Fibroblast of peridontal ligament (primary cell): ENCODE results near the gene LDB3.
A peak's percentile ranks its signal among the peaks of the same experiment; 100 is the strongest.
"Not testable (repeated sequence)": the region's sequence is repeated elsewhere in the genome, so short reads cannot be mapped to it uniquely, and the experiment has no call there.

Experiments
- DNase-seq: peaks from one replicate; pipeline ENCODE4 v3.0.0-alpha.2; 2010; ENCODE audit errors: extremely low read depth

LDB3 gene, protein sequence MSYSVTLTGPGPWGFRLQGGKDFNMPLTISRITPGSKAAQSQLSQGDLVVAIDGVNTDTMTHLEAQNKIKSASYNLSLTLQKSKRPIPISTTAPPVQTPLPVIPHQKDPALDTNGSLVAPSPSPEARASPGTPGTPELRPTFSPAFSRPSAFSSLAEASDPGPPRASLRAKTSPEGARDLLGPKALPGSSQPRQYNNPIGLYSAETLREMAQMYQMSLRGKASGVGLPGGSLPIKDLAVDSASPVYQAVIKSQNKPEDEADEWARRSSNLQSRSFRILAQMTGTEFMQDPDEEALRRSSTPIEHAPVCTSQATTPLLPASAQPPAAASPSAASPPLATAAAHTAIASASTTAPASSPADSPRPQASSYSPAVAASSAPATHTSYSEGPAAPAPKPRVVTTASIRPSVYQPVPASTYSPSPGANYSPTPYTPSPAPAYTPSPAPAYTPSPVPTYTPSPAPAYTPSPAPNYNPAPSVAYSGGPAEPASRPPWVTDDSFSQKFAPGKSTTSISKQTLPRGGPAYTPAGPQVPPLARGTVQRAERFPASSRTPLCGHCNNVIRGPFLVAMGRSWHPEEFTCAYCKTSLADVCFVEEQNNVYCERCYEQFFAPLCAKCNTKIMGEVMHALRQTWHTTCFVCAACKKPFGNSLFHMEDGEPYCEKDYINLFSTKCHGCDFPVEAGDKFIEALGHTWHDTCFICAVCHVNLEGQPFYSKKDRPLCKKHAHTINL

DNA sequence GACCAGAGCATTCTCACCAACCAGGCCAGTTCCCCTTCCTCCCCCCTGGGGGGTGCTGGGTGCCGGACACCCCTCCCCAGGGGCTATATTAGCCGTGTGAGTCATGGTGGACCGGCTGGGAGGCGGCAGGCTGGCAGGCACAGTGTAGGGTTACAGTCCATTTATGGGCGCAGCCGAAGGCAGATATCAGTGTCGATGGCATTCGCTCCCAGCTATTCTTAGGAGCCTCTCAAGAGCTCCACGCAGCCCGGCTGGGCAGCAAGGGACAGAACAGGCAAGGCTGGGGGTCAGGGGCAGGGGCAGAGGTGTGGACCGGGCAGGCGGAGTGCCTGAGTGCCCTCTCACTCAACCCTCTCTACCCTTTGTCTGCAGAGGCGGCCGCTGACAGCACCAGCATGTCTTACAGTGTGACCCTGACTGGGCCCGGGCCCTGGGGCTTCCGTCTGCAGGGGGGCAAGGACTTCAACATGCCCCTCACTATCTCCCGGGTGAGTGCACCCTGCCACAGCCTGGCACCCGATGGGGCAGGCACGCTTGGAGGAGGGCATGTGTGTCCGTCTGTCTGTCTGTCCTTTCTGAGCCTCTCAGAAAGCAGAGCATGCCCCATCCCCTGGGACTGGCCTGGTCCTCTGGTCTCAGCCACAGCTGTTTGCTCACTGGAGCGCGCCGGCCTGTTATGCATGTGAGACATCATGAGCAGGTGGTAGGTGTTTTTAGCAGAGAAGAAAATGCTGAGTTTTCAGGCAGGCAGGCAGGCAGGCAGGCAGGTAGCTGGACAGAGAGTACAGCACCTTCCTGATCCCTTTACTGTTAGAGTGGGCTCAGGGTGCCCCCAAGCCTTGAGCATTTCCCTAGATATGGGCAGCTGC is at the start of gene LDB3:
Gene LDB3, plus strand, starts transcription at position 215 of the 869 bp plus-strand sequence. Its CDS starts 181 bp downstream, at position 396.
- peak; percentile 47 for DNase-seq

DNA sequence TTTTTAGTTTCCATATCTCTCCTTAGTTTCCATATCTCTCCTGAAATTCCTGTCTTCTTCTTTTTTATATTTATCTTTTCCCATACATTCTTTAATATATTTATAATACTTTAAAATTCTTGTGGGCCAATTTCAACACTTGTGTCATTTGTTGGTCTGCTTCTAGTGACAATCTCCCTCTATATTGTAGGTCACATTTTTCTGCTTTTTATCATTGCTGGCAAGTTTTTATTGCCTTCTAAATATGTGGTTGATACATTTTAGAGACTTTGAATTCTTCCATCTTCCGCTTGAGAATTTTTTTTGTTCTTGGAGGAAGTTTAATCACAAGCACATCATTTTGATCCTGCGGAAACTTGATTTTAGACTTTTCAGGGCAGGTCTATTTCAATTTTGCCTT is 40.0 kb upstream of the LDB3 start:
- no peak for DNase-seq

DNA sequence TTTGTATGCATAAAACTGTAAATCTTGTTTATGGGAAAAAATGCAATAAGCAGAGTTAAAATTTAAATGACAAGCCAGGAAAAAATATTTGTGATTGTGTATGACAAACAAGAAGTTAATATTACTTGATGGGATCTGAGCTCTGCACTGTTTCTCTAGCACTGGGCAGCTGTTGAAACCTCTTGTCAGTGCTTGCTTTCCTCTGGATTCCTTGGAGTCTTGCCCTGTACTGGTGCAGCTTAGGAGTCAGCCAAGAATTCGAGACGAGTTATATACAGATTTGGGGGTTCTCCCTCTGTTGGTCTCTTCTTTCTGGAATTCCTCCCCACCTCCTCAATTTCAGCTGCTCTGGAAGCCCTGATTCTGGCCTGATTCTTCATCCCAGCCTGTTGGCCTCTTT is 38.2 kb upstream of the LDB3 start:
- DNase-seq: peak; percentile 49

DNA sequence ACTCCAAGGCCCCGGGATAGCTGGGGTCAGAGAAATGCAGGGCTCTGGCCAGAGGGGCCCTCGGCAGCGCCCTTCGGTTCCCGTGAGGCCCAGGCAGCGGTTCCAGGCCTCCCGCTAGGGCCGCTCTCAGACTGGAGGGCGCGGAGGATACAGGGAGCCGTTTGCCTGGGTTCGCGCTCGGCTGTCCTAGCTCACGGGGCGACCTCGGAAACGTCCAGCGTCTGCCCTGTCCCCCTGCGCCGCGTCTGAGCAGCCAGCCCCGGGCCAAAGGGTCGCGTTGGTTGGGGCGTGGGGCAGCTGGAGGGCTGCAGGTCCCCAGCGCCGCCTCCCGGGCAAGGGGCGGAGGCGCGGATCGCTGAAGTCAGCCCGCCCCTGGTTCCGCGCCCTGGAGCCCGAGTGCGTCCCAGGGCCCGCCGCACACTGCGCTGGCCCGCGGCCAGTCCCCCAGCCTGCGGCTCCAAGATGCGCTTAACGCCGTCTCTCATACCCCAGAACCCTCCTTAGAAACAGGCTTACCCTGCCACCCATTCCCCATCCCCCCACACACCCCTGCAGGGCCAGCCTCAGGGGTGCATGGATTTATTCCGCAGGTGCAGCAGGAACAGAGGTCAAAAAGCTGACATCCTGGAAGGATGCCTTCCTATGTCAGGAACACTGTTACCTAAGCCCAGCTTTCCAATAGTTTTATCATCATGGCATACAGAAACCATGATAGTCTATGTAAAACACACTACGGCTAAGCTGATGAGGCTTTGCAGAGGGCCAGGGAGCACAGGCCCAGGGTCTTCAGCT is 36.1 kb upstream of the LDB3 start:
- no peak for DNase-seq

DNA sequence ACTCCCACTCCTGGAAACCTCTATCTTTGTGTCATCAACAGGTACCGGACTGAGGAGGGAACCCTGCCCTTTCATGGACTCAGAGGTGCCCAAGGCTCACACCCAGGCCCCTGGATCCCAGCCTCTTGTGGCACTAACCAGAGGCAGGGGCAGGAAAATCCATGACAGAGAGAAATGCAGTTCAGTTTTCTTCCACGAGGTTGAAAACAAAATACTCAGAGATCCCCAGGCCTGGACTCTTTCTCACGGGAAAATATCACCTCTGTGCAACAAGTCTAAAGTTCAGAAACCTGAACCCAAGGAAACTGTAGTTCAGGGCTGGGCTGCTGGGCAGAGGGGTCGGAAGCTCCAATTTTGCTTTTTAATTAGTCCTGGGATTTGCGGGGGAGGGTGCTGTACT is 35.4 kb upstream of the LDB3 start:
- no peak for DNase-seq

DNA sequence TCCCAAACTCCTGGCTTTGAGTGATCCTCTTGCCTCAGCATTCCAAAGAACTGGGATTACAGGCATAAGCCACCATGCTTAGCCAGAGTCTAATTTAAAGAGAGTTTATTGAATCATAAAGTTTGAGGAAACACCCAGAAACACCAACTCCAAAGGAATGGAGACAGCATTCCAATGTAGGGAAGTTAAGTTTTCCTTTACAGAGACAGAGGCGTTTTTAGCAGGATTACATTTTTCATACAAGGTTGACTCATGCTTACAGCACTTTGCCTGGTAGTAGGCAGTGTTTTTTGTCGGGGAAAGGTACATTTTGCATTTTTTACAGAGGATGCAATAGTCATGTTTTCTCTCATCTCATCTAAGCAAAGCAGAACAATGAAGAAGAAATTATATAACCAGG is 32.9 kb upstream of the LDB3 start:
- peak; percentile 89 for DNase-seq

DNA sequence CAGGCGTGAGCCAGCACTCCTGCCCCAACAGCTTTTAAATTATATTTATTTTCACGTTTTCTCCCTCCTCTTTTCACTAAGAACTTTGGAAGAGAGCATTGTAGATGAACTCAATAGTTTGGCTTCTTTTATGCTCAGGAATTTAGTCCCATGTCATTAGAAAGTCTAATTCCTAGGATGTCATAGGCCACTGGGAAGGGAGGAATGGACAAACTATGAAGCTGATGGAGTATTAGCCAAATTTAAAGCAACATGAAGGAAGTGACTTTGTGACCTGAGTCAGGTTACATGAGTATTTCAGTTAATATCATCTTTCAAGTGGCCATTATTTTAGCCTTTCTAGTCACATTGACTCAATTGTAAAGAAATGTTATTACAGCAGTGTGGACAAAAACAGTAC is 32.0 kb upstream of the LDB3 start:
- no peak for DNase-seq

DNA sequence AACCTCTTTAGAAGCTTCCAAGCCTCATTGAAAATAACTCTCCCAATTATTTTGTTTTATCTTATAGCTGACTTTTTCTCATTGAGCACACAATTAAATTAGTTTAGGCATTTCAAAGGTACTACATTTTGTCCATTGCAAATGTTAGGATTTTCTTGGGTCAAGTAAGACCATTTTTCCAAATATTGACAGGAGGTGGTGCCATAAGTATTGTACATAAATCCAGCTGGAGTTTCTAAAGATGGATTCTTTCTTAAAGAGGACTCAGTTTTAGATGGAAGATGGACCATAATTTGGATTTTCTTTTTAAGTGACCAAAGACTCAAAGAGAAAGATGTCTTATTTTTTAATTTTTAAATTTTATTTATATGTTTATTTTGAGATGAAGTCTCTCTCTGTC is 26.3 kb upstream of the LDB3 start:
- peak; percentile 51 for DNase-seq

DNA sequence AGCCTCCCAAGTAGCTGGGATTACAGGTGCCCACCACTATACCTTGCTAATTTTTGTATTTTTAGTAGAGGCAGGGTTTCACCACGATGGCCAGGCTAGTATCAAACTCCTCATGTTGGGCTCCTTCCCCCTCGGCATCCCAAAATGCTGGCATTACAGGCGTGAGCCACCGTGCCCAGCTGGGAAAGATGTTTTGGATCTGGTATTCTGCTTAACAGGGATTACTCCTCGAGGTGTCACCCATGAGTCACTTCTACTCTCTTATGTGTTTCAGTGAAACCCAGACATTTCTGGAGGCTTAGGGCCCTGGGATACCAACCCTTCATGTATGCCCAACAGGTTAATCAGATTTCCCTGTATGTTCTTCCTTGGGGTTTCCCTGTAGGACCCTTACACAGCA is 25.8 kb upstream of the LDB3 start:
- peak; percentile 52 for DNase-seq

DNA sequence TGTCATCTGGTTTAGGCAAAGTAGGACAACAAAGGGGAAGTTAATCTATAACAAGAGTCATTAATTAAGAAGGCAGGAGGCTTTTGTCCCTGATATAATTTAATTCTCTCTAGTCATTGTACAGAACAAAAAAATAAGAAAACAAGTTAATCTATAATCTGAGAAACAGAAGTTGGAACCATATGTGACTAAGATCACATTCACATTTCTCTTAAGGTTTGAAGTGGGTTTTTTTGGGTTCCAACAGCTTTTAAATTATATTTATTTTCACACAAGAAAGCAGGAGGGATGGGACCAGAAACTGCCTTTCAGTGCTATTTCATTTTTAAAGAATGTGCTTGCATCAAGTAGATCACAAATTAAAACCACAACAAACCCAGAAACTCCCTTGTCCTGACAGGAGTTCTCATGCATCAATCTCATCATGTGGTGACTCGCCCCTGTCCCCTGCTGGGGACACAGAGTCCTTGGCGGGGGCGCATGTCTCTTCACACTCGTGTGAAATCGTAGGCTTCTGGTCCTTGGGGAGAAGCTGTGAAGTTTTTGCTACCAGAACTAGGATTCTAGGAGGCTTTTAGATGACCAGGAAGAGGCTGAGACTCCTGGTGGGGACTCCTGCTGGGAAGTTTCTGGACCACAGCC is 24.0 kb upstream of the LDB3 start:
- DNase-seq: peak; percentile 52

DNA sequence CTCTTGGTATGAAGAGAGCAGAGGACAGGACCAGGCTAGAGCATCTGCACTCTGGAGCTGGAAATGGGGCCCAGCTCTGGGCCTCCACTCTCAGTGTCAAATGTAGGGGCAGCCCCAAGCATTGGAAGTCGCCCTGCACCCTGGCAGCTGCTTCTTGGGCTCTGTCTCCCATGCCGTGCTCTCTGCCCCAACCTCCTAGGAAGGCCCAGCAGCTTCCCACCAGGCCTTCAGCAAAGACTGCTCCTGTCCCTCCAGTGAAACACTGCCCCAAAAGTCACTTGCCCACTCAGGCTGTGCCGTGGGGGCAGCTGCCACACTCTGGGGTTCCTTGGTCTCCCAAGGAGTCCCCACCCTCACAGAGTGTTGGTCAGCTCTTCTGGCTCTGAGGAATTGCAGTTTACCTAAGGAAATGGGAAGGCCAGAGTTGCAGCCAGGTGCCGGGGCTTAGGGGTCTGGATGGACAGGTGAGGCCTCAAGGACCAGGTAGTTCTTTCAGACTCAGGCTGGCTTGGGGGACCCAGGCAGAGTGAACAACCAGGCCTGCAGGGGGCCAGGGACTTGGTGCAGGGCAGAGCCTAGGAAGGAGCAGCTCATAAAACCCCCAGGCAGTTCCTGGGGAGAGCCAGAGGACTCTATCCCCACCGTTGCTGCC is 23.4 kb upstream of the LDB3 start:
- no peak for DNase-seq

DNA sequence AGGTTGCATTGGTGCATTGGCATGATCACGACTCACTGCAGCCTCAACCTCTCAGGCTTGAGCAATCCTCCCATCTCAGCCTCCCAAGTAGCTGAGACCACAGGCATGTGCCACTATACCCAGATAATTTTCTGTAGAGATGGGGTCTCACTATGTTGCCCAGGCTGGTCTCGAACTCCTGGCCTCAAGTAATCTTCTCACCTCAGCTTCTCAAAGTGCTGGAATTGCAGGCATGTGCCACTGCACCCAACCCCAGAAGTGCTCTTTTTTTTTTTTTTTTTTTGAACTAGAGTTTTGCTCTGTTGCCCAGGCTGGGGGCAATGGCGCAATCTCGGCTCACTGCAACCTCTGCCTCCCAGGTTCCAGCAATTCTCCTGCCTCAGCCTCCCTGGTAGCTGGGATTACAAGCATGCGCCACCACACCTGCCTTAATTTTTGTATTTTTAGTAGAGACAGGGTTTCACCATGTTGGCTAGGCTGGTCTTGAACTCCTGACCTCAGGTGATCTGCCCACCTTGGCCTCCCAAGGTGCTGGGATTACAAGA is 22.6 kb upstream of the LDB3 start:
- not testable (repeated sequence) for DNase-seq

DNA sequence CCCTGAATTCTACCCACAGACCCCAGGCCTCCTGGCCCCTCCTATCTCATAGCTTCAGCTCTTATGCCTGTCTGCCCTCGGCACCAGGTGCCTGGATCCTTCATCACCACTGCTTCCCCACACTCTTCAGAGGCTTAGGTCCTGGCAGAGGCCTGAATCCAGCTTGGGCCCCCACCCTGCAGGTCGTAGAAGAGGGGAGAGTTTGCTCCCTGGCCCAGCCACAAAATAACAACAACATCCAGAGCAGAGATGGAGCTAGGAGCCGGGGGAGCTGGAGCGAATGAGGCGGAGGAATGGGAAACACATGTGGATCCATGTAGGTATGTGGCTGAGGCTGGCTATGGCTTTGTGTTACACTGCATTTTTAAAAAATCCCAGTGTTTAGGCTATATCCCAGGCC is 21.8 kb upstream of the LDB3 start:
- DNase-seq: no peak

DNA sequence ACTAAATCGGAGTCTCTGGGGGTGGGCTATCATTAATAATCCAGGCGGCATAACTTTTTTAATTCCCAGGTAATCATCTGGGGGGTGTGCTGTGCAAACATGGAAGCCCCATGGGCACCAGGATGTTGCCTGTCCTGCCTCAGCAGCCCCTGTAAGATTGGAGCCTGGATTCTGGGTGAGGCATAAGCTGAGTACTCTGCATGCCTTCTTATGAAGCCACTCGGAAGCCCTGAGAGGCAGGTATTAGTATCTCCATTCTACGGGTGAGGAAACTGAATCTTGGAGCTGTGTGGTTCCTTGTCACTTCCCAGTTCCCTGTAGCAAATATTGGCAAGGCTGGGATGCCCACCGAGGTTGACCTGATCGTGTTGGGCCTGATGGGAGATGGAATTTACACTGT is 21.4 kb upstream of the LDB3 start:
- no peak for DNase-seq

DNA sequence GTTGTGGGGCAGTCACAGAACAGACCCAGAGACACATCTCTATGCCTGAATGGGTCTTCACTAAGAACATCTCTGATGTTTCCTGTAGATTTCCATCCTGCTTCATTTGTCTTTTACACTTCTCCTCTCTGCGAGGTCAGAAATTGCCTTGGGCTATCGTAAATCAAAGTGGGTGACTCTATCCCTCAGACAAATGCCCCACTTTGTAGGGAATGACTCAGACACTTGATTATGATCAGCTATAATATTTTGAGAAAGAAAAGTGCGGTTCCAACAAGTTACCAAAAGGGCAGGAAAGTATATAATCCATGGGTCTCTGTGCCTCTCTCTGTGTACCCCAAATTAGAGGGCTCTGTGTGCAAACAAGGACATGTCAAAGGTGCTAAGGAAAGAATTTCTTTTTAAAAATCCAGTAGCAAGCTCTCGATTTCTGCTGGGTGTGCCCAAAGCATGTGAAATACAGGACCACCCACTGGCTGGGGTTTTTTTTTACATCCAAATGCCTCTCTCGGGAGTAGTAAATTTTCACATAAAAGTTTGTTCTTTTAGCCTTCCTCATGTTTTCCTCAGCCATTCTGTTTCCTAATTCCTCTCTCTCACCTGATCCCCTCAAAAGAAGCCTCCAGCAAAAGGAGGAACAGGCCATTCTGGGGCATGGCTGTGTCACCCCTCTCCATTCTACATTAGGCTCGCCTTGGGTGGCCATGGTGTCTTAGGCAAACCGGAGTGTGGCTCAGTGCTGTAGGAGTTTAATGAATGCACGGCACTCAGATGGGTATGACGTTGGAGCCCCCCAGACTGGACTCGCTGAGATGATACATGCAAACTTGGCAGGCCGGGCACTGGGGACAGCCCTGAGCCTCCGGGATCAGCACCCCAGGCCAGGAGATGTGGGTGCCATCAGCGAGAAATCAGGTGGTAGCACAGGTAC is 20.3 kb upstream of the LDB3 start:
- DNase-seq: no peak

DNA sequence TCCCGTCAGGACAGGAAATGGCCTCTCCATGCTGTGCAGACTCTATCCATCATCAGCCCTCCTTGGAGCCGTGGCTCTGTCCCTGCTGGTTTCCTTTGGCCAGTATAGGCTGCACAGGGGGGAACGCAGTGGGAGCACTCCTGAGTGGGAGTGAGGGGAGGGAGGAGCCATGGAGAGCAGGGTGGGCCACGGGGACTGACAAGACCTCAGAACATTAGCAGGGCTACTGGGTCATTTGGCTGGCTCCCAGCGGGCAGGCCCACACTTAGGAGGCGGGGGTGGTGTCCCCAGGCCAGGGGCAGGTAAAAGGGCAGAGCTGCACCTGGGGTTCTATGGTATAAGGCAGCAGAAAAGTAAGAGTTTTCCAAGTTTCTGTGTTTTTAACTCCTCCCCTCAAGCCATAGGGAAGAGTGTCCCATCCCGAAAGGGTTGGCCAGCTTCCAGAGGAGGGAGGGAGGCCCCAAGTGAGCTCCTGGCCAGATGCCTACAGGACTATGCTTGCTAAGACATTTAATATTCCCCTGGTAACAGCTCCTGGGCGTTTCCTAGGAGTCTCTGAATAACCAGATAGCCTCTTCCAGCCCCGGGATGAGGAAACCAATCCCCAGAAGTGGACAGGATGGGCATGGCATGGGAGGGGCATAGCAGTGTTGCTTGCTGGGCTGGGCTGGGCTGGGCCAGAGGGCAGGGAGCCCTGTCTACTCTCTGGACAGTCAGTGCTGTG is 19.4 kb upstream of the LDB3 start:
- DNase-seq: peak; percentile 93

DNA sequence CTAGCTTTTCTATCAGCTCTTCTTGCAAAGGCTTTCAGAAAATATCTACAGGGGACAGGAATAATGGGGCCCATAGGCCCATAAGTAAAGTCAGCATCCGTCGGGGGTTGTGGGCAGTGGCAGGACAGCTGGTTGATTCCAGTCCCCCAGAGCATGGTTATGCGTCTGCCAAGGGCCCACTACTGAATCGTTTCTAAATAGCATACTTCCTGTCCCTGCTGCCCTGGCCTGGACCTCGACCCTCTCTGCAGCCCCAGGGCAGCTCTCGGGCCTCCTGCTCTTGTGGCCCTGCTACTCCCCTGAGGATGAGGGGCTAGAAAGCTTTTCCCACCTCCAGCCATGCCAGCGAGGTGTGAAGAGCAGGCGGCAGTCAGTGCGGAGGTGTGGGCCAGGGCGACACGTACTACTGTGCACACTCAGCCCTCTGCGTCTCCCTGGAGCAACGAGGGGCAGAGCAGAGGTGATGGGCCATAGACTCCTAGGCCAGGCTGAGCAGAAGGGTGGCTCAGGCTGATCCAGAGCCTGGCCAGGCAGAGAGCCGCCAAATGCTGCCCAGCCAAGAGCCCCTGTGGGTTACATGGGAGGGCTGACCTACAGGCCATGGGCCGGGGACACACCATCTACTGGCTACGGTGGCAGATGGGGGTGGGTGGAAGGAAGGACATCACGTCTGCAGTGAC is 18.7 kb upstream of the LDB3 start:
- no peak for DNase-seq

DNA sequence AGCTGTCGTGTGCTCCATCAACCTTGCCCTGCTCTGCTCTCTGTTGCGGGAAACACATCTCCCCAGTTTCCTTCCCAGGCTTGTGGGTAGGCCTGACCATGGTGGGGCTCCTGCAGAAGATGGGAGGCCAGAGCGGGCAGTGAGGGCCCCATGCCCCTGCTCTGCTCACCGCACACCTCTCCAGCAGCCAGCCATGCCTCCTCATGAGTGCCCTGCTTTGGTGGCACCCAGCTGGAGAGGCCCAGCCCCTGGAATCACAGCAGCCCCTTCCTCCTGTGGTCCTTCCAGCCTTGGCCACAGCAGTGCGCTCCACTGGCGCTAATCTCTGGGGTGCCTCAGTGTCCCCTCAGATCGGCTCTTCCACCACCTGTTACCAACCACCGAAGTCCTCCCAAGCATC is 18.2 kb upstream of the LDB3 start:
- no peak for DNase-seq
